ENCODE measurements around the gene ERC2.

The ERC2 gene

DNA sequence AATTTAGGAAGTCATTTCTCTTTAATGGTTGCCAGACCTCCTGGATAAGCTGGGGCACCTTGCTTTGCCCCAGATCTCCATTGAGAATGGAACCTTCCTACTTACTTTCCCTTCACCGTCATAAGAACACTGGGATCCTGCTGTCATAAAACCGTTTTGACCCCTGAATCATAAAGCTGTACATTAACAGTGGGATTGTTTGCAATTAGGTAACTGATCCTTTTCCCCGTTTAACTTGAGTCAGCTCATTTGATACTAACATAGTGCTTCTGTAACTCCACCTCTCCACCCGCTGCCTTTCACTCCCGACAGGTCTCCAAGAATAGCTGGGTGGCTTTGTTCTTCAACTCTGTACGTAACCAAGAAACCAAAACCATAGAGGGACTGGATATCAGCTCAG lies 673.0 kb downstream of the ERC2 start:
- no peak for DNase-seq (ENCODE audit: low read depth in 2 of 2)

DNA sequence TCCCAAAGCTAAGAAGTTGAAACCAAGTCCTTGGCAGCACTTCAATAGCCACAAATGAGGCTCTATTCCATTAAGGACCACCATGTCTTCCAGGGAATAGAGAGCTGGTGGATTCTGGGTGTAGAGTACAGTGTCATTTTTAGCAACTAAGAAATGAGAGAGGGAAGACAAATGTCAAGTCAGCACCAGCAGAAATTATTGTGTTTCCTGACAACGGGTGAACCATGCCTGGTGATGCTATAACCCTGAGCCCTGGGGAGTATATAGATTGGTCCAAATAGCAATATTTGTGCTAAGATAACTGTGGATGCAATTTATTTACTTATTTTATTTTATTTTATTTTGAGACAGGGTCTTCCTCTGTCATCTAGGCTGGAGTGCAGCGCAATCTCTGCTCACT lies 675.5 kb downstream of the ERC2 start:
- no peak for DNase-seq (ENCODE audit: low read depth in 2 of 2)

DNA sequence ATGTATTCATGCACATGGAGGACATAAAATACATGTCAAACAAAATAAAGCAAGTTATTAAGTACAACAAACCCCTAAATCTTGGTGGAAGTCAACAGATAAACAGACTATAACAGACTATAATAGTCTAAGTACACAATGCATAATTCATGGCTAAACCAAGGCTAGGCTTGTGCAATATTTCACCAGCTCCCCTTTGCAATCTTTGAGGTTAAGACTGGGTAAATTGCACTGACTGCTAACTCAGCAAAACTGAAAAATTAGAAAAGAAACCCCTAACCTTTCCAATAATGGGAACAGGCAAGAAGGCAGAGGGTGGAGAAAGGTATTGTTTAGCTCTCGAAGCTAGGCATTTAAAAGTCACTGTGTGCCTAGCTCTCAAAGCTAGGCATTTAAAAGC lies 676.3 kb downstream of the ERC2 start:
- DNase-seq (ENCODE audit: low read depth in 2 of 2) = no peak

DNA sequence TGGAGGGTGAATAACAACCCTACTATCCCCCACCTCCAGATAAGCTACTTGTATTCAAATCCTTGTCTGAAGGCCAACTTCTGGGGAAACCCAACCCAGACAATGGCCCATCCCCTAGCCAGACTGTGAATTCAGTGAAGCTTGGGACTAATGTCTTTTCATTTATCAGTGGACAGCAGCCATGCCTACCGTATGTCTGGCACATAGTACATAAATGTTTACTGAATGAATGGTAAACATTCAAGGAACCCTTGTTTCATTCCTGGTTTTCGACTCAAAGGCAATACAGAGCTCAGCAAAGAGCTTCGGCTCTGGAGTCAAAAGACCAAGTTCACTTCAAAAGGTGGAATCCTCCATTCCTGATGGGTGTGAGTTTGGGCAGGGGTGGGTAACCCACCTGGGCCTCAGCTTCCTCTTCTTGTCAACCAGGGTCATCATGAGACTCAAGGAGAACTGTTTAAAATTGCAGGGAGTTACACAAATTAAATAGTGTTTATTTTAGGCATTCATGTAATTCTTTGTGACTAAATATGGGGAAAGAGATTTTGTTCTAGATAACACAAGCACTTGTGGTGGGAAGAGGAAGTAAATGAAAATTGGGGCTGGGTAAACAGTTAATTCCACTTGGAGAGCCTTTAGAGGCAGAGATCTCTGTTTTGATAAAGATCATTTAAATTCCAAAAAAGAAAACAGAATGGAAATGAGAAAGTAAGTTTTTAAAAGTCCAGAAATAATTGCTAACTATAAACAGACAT lies 677.5 kb downstream of the ERC2 start:
- no peak for DNase-seq (ENCODE audit: low read depth in 2 of 2)

- no peak for DNase-seq (ENCODE audit: low read depth in 2 of 2)
These were observed 678.8 kb downstream of the ERC2 start for GRCh38 chr3:55789516-55789915.

- no peak for DNase-seq (ENCODE audit: low read depth in 2 of 2)
These were observed 685.5 kb downstream of the ERC2 start for GRCh38 chr3:55782807-55783206.

DNA sequence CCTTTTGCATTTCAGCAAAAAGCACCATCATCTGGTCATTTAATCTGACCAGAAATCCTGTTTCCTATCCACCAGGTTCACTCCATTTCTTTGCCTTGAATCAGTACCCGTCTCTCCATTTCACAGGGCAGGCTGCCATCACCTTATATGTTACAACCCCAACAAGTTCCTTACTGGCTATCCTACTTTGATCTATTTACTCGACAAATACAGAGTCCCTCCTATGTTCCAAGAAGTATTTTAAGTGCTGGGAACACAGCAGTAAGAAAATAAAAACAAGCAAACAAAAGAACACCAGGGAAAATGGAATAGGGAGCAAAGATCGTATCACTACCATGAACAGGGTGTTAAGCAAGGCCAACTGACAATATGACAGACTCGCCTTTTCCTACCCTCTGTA lies 685.9 kb downstream of the ERC2 start:
- no peak for DNase-seq (ENCODE audit: low read depth in 2 of 2)

DNA sequence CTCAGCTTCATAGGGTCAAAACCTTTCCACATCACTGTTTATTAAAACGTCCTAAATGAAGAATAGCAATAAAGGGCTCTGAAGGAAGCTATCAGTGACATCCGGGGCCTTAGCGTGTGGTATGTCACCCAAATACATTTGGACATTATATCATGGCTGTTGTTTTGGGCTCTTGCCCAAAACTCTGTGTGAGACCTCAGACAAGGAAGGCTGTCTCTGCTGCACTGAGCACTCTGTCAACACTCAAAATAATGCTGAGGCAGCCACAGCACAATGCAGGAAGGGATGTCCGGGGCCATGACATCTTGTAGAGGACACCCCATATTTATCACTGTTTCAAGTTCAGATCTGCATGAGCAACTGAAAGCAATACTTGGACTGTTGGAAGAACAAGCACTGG lies 687.4 kb downstream of the ERC2 start:
- no peak for DNase-seq (ENCODE audit: low read depth in 2 of 2)

GRCh38 chr3:55779543-55779942 lies 688.7 kb downstream of the ERC2 start:
- no peak for DNase-seq (ENCODE audit: low read depth in 2 of 2)

DNA sequence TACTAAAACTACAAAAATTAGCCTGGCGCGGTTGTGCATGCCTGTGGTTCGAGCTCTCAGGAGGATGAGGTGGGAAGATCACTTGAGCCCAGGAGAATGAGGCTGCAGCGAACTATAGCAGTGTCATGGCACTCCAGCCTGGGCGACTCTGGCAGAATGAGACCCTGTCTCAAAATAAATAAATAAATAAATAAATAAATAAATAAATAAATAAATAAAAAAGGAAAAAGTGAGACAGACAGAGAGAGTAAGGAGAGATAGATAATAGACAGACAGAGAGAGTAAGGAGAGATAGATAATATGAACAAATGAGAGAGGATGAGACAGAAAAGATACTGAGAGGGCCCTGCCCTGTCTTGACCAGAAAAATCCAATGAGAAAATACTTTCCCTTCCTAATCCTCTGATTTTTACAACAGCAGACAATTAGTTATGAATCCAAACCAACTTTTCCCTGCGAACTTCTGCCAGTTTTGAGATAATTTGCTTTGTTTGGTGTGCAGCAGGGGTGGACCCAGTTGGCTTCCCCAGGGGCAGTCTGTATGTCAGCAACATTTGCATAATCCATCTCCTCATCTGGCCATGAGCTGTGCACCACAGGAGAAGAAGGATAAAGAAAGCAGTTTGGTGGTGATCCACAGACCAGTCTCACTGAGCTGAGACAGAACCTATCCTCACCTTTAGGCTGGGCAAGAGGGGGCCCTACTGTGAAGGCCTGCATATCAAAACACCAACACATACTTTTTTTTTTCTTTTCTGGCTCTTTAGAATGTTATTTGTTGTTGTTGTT lies 692.7 kb downstream of the ERC2 start:
- no peak for DNase-seq (ENCODE audit: low read depth in 2 of 2)

DNA sequence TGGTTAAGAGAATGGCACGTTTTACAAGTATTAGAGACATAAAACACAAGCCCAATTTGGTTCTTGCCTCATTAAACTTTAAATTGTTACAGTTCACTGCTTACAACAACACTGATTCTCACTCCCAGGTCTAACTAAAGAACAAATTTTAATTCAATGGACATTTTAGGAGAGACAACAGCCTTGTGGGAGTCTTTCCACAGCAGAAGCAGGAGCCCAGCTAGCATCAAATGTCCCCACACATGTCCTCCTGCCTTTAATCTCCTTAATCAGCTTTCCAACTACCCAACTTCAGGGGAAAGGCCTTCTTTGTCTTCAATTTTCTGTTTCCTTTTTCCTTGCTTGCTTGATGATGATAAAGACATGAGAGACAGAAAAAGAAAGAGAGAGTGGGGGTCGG lies 693.4 kb downstream of the ERC2 start:
- no peak for DNase-seq (ENCODE audit: low read depth in 2 of 2)

GRCh38 chr3:55771503-55771902 lies 696.8 kb downstream of the ERC2 start:
- DNase-seq (ENCODE audit: low read depth in 2 of 2) = no peak

- no peak for DNase-seq (ENCODE audit: low read depth in 2 of 2)
These were observed 698.2 kb downstream of the ERC2 start for GRCh38 chr3:55770077-55770476.

DNA sequence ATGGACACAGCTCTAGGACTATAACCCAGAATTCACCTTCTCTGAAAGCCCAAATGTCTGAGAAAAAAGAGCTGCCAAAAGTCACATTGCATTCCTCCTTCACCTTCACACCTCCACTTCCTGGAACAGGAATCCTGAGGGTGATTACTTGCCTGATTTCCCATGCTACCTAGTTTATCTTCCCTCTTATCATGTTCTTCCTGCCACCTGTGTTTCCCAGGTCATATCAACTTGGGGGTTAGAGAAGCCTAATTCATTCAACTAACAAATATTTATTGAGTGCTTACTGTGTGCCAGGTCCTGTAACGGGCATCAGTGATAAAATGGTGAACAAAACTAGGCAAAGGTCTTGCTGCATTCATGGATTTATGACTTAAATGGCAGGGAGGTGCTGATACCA lies 701.5 kb downstream of the ERC2 start:
- DNase-seq (ENCODE audit: low read depth in 2 of 2) = no peak

DNA sequence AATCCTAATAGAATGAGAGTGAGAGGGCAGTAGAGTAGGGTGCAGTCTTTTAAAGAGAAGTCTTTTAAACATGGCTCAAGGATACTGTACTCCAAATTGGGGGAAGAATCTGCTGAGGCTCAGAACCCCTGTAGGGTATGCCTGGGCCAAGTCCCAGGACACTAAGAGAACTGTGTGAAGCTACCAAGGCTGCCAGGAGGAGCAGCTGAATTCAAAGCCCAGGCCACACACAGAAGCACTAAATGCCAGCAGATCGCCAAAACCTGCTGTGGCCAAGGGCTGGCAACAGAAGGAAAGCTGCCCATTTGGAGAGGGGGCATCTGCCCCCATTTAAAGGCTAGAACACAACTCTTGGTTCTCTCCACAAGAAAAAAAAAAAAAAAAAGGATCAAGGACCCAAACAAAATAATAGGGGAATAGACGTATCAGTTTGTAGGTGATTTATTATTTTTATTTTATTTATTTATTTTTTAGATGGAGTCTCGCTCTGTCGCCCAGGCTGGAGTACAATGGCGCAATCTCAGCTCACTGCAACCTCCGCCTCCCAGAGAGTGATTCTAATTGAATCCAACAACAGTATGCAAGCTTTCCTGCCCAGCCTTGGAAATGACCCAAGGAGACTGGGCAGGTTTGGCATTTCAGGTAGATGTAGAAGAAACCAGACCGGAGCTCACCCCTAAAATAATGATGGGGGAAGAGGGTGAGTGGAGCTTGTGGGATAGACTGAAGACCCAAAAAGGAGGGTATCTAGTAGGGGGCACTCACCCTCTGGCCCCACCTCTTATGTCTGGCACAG lies 702.2 kb downstream of the ERC2 start:
- no peak for DNase-seq (ENCODE audit: low read depth in 2 of 2)

DNA sequence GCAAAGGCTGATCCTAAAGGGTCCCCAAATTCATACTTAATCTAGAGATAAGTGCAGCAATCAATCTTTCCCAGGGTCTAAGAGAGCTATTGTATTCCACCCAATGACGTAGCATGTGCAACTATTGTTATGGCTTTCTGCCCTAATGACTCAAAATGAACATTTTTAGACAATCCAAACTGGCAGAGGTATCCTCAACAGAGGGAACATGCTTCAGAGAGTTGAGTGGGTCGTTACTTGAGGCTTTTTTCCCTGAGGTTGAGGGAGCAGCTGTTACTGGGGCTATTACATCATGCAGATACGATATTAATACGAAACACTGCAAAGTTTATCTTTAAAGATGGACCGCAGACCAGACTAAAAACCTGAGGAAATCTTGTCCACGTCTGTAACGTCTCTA lies 702.9 kb downstream of the ERC2 start:
- no peak for DNase-seq (ENCODE audit: low read depth in 2 of 2)

GRCh38 chr3:55756976-55757375 lies 711.3 kb downstream of the ERC2 start:
- DNase-seq (ENCODE audit: low read depth in 2 of 2) = no peak

DNA sequence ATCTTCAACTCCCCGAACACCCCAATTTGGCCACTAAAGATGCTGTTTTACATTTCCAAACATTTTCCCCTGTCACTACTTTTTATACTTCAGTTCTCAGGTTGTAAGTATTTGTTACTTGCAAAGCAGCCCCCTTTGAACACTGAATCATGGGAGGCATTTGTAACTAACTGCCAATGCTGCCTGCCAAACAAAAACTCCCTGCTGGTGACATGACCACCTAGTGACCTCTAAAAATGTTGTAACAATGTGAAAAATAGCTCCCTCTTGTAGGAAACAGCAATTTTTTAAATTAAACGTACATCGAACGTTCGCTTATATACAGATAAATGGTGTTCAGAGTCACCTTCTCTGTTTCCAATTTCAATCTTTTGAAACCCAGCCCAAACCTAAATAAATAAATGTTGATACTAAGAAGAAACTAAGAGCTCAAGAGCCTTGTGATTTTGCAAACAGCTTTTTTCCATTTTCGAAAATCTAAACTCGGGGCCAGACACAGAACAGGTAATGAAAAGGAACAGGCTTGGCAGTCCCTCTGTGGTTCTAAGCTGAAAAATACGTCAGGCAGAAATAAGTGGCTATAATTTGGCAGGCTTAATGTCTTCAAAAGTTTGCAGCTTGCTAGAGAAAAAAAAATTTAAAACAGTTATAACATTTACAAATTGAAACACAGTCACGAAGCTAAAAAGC lies 712.6 kb downstream of the ERC2 start:
- DNase-seq (ENCODE audit: low read depth in 2 of 2) = no peak

GRCh38 chr3:55752911-55753310 lies 715.4 kb downstream of the ERC2 start:
- DNase-seq (ENCODE audit: low read depth in 2 of 2) = no peak

GRCh38 chr3:55751730-55752129 lies 716.5 kb downstream of the ERC2 start:
- no peak for DNase-seq (ENCODE audit: low read depth in 2 of 2)

DNA sequence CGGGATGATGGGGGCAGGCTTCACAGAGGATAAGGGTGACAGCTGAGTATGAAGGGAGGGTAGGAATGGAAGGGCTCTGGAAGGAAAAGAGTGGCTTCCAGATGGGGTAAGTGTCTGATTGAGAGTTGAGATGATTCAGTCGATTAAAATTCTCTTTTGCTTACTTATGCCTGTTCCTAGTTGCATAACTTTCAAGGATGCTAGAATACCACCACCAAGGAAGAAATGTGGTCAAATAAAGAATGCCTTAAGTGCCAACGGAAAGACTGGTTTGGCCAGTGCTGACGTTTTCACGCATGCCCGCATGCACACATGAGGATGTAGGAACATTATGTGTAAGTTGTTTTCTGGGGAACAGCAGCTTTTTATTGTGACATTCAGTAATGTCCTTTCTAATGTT lies 717.7 kb downstream of the ERC2 start:
- DNase-seq (ENCODE audit: low read depth in 2 of 2) = no peak

DNA sequence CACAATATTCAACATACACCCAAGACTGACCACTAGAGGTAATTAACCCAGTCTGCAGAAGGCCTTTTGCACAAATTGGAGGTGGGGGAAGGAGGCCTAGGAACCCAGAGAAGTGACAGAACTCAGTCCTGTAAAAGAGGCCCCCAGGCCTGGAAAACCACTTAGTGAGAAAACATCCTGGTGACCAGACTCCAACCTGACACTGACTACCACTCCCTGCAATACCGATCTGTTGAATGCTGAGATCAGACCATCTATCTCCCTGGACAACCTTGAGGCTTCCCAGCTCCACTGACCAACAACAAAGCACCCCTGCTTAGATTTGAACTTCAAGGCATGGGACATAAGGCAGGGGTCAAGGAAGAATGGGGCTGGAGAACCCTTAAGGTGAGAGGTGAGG lies 719.2 kb downstream of the ERC2 start:
- DNase-seq (ENCODE audit: low read depth in 2 of 2) = no peak

All from stimulated activated CD8-positive, alpha-beta memory T cell treated with anti-CD3 and anti-CD28 coated beads, Interleukin-15, amount 100 ng/mL, for 48 hours (primary cell).